K562 (cell line): ENCODE measurements around the gene RASIP1. TPM values are rescaled to one million over a fixed set of nuclear protein-coding genes. Genes with fewer than 3 reads are reported as not detected.

Experiments used
- DDX20 ChIP-seq: fragments of 450-650 bp; IDR thresholded peaks from 2 replicates; pipeline ENCODE4 v1.6.1; 2016; ENCODE audit warnings: missing genetic modification characterization, low read depth, mild to moderate bottlenecking, missing compliant biosample characterization, moderate library complexity
- EHMT2 ChIP-seq: fragments of 450-650 bp; IDR thresholded peaks from 2 replicates; pipeline ENCODE4 v1.6.1; 2018; ENCODE audit warnings: antibody characterized with exemption
- EWSR1 ChIP-seq: fragments of 450-650 bp; IDR thresholded peaks from 2 replicates; pipeline ENCODE4 v1.6.1; 2018; ENCODE audit warnings: borderline replicate concordance, mild to moderate bottlenecking, low read depth, moderate library complexity; ENCODE audit not compliant: partially characterized antibody
- JUN ChIP-seq, 2 experiments: sonication (generic) in 1 of 2; formaldehyde crosslinking in 1 of 2; IDR thresholded peaks; 2 replicates each; pipeline versions ENCODE4 v1.6.1 to v1.8.0; 2012 to 2022; ENCODE audit warnings: borderline replicate concordance in 2 of 2, mild to moderate bottlenecking in 2 of 2, improper control_type of control experiment in 1 of 2, low read depth in 1 of 2, low read length in 1 of 2, missing genetic modification reagents in 1 of 2
- KDM4B ChIP-seq, 2 experiments: fragments of 450-650 bp in 1 of 2; sonication (generic) in 1 of 2; IDR thresholded peaks; 2 replicates each; pipeline ENCODE4 v1.6.1; 2016 to 2017; ENCODE audit warnings: borderline replicate concordance in 2 of 2, antibody characterized with exemption in 1 of 2, low read depth in 1 of 2, mild to moderate bottlenecking in 1 of 2
- NBN ChIP-seq: fragments of 450-650 bp; IDR thresholded peaks from 2 replicates; pipeline ENCODE4 v1.6.1; 2016; ENCODE audit warnings: low read depth, mild to moderate bottlenecking
- NCOA1 ChIP-seq: fragments of 450-650 bp; IDR thresholded peaks from 2 replicates; pipeline ENCODE4 v1.6.1; 2016; ENCODE audit warnings: low read depth
- NFATC3 ChIP-seq: fragments of 450-650 bp; IDR thresholded peaks from 2 replicates; pipeline ENCODE4 v1.6.1; 2017; ENCODE audit warnings: mild to moderate bottlenecking
- PHF21A ChIP-seq: fragments of 450-650 bp; IDR thresholded peaks from 2 replicates; pipeline ENCODE4 v1.6.1; 2017; ENCODE audit warnings: low read depth, borderline replicate concordance
- SLC30A9 ChIP-seq: fragments of 250-450 bp; sonication (Bioruptor Pico); IDR thresholded peaks from 2 replicates; pipeline ENCODE4 v1.8.0; 2022; ENCODE audit warnings: mild to moderate bottlenecking, moderate library complexity
- SMARCB1 ChIP-seq: IDR thresholded peaks from 2 replicates; pipeline ENCODE4 v1.6.1; 2011; ENCODE audit warnings: improper control_type of control experiment, low read depth; ENCODE audit not compliant: insufficient read length
- SPI1 ChIP-seq: IDR thresholded peaks from 2 replicates; pipeline ENCODE4 v1.6.1; 2011; ENCODE audit warnings: low read depth, low read length, control low read depth, borderline replicate concordance
- SRSF3 ChIP-seq: fragments of 200-400 bp; formaldehyde crosslinking; IDR thresholded peaks from 2 replicates; pipeline ENCODE4 v1.6.1; 2016; ENCODE audit warnings: mild to moderate bottlenecking, low read length, moderate library complexity; ENCODE audit not compliant: insufficient read depth
- TRIM24 ChIP-seq, 2 experiments: fragments of 450-650 bp; IDR thresholded peaks; 2 replicates each; pipeline ENCODE4 v1.6.1; 2016
- ZNF184 ChIP-seq: sonication (generic); formaldehyde crosslinking; IDR thresholded peaks from 2 replicates; pipeline ENCODE4 v1.5.0; 2020; ENCODE audit warnings: missing genetic modification reagents
- ZNF316 ChIP-seq: fragments of 450-650 bp; IDR thresholded peaks from 2 replicates; pipeline ENCODE4 v1.6.1; 2016
- ZNF780A ChIP-seq: fragments of 250-450 bp; sonication (Bioruptor Pico); IDR thresholded peaks from 2 replicates; pipeline ENCODE4 v1.5.0; 2021; ENCODE audit warnings: mild to moderate bottlenecking
- polyA plus RNA-seq, 8 experiments: library from polyadenylated mRNA; depleted of rRNA in 4 of 8; stranded (reverse) in 5 of 8; unstranded in 3 of 8; fragments of >200 nt; fragmentation: Nextera tagmentation in 2 of 8; fragmentation: Illumina TruSeq in 1 of 8; extraction: Ambion mirVana in 2 of 8; extraction: Trizol in 1 of 8; gene quantifications; 2 replicates each; pipeline versions ENCODE4 v1.2.1 to v1.2.3, GENCODE V29; 2011 to 2014; ENCODE audit warnings: inconsistent platforms in 1 of 8, missing spikeins in 1 of 8
- total RNA-seq, 7 experiments: library from RNA; depleted of rRNA in 6 of 7; stranded (reverse); fragments of >200 nt in 6 of 7; fragmentation: Illumina TruSeq in 2 of 7; extraction: Trizol in 2 of 7; gene quantifications; 2 replicates each; pipeline versions ENCODE4 v1.2.1 to v1.2.3, GENCODE V29; 2011 to 2021; ENCODE audit warnings: low replicate concordance in 1 of 7
- TF ChIP-seq, protein P1 (sequence below): sonication (generic); formaldehyde crosslinking; IDR thresholded peaks from 2 replicates; pipeline ENCODE4 v1.8.0; 2023; ENCODE audit warnings: mild to moderate bottlenecking, missing genetic modification reagents
- TF ChIP-seq, protein P2 (sequence below): sonication (generic); formaldehyde crosslinking; IDR thresholded peaks from 2 replicates; pipeline ENCODE4 v1.8.1; 2023; ENCODE audit warnings: mild to moderate bottlenecking, missing genetic modification reagents
- TF ChIP-seq, protein P3 (sequence below): fragments of 250-450 bp; sonication (Bioruptor Pico); IDR thresholded peaks from 2 replicates; pipeline ENCODE4 v1.5.0; 2021
- TF ChIP-seq, protein P4 (sequence below): IDR thresholded peaks from 2 replicates; pipeline ENCODE4 v1.6.1; 2011; ENCODE audit not compliant: insufficient read length; ENCODE audit errors: extremely low read depth

The RASIP1 gene
- total and polyA plus RNA-seq, 9 of the 15 experiments (the other 6 are each of a cell fraction or from before 2014, with no cell fraction given) = 0.20 to 4.7 (median 1.5) TPM

DNA sequence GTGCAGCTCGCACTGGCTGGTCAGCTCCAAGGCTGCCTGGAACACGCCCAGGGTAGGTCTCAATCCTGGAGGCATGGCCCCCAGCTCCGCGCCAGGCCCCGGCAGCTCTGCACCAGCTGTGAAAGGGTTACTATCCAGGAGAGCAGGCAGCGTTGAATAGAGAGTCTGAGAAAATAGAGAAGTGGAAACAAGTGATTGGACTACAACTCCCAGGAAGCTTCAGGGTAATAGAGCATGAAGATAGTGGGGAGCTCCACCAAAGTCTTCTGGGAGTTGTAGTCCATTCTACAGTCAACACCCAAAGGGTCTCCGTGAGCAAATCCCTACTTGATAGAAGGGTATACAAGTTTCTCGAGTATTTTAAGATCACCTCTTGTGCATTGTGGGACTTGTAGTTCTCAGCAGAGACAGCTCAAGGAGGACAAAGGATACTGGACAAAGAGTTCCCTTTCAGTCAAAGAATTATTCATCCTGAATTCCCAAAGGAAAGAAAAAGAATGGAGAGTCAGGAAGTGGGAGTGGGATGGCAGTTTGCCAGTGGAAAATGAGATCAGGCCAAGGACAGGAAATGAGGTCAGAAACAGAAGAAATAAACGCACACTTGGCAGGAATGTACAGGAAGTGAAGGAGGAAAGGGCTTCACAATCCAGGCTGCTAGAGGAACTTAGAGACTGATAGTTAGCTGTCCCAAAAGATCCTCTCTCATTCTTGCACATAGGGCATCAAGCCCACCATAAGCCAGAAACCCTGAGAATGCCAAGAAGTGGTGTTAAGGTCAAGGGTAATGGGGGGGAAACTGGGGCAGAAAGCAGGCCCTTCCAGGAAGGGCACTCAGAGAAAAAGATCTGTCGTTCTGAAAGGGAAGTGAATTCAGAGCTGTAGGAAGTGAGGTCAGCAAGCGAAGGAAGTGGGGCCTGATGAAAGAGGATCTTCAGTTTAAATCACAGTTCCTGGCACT lies 15.3 kb downstream of the RASIP1 start (continued):
- TF ChIP-seq, protein P1, sequence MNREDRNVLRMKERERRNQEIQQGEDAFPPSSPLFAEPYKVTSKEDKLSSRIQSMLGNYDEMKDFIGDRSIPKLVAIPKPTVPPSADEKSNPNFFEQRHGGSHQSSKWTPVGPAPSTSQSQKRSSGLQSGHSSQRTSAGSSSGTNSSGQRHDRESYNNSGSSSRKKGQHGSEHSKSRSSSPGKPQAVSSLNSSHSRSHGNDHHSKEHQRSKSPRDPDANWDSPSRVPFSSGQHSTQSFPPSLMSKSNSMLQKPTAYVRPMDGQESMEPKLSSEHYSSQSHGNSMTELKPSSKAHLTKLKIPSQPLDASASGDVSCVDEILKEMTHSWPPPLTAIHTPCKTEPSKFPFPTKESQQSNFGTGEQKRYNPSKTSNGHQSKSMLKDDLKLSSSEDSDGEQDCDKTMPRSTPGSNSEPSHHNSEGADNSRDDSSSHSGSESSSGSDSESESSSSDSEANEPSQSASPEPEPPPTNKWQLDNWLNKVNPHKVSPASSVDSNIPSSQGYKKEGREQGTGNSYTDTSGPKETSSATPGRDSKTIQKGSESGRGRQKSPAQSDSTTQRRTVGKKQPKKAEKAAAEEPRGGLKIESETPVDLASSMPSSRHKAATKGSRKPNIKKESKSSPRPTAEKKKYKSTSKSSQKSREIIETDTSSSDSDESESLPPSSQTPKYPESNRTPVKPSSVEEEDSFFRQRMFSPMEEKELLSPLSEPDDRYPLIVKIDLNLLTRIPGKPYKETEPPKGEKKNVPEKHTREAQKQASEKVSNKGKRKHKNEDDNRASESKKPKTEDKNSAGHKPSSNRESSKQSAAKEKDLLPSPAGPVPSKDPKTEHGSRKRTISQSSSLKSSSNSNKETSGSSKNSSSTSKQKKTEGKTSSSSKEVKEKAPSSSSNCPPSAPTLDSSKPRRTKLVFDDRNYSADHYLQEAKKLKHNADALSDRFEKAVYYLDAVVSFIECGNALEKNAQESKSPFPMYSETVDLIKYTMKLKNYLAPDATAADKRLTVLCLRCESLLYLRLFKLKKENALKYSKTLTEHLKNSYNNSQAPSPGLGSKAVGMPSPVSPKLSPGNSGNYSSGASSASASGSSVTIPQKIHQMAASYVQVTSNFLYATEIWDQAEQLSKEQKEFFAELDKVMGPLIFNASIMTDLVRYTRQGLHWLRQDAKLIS (CRISPR knock-in tag) = no peak
- no peak for TF ChIP-seq ZNF780A
- TF ChIP-seq SRSF3 = no peak
- no peak for TF ChIP-seq ZNF184 (CRISPR knock-in tag)
- peak; percentile 69 for TF ChIP-seq ZNF316
- no peak for TF ChIP-seq SLC30A9 (CRISPR knock-in tag)
- TF ChIP-seq SPI1 = peak; percentile 90
- TF ChIP-seq TRIM24 (IDR thresholded peaks at IDR 0.05) = no peak; a peak in 1 of 4 replicates
- TF ChIP-seq, protein P2, sequence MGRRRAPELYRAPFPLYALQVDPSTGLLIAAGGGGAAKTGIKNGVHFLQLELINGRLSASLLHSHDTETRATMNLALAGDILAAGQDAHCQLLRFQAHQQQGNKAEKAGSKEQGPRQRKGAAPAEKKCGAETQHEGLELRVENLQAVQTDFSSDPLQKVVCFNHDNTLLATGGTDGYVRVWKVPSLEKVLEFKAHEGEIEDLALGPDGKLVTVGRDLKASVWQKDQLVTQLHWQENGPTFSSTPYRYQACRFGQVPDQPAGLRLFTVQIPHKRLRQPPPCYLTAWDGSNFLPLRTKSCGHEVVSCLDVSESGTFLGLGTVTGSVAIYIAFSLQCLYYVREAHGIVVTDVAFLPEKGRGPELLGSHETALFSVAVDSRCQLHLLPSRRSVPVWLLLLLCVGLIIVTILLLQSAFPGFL = no peak
- TF ChIP-seq NFATC3 = no peak
- no peak for TF ChIP-seq PHF21A
- TF ChIP-seq KDM4B (IDR thresholded peaks at IDR 0.05; ENCODE audit: borderline replicate concordance in 2 of 2, low read depth in 1 of 2) = no peak
- TF ChIP-seq NBN = no peak
- TF ChIP-seq DDX20 (tag) = no peak
- TF ChIP-seq EWSR1 = no peak
- TF ChIP-seq, protein P3, sequence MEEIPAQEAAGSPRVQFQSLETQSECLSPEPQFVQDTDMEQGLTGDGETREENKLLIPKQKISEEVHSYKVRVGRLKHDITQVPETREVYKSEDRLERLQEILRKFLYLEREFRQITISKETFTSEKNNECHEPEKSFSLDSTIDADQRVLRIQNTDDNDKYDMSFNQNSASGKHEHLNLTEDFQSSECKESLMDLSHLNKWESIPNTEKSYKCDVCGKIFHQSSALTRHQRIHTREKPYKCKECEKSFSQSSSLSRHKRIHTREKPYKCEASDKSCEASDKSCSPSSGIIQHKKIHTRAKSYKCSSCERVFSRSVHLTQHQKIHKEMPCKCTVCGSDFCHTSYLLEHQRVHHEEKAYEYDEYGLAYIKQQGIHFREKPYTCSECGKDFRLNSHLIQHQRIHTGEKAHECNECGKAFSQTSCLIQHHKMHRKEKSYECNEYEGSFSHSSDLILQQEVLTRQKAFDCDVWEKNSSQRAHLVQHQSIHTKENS = no peak
- no peak for TF ChIP-seq SMARCB1
- TF ChIP-seq NCOA1 = peak; percentile 79
- peak; percentile 21; the same call in 1 of the 2 replicates for TF ChIP-seq EHMT2
- TF ChIP-seq, protein P4, sequence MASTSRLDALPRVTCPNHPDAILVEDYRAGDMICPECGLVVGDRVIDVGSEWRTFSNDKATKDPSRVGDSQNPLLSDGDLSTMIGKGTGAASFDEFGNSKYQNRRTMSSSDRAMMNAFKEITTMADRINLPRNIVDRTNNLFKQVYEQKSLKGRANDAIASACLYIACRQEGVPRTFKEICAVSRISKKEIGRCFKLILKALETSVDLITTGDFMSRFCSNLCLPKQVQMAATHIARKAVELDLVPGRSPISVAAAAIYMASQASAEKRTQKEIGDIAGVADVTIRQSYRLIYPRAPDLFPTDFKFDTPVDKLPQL = no peak
- no peak for TF ChIP-seq JUN (IDR thresholded peaks at IDR 0.05; ENCODE audit: borderline replicate concordance, low read depth, low read length)
- no peak for TF ChIP-seq JUN (CRISPR knock-in tag; IDR thresholded peaks at IDR 0.05; ENCODE audit: borderline replicate concordance)
